Tibial nerve (tissue), 4 donors: Measurements from ENCODE around the gene GNA14. TPM values are rescaled to one million over a fixed set of nuclear protein-coding genes. Genes with fewer than 3 reads are reported as not detected.

Experiments
- DNase-seq, 2 donors: peaks; one replicate each; pipeline ENCODE4 v3.0.0-alpha.2; 2019; ENCODE audit warnings: low spot score in 2 of 2
- H3K27ac ChIP-seq, 4 donors: fragments of 200-600 bp; sonication (generic) in 3 of 4; one replicate each; pipeline ENCODE4 v1.5.1; 2017 to 2019; ENCODE audit warnings: mild to moderate bottlenecking in 1 of 4
- H3K27me3 ChIP-seq, 2 donors: fragments of 200-600 bp; sonication (generic) in 1 of 2; one replicate each; pipeline versions ENCODE4 v1.5.1 to v1.6.0; 2017 to 2019
- H3K36me3 ChIP-seq, 3 donors: fragments of 200-600 bp; sonication (generic); one replicate each; pipeline ENCODE4 v1.5.1; 2018 to 2019
- H3K4me1 ChIP-seq, 4 donors: fragments of 200-600 bp; sonication (generic) in 3 of 4; one replicate each; pipeline ENCODE4 v1.5.1; 2017 to 2019
- H3K4me3 ChIP-seq, 4 donors: fragments of 200-600 bp; sonication (generic) in 3 of 4; one replicate each; pipeline ENCODE4 v1.5.1; 2017 to 2019; ENCODE audit warnings: mild to moderate bottlenecking in 1 of 4, moderate library complexity in 1 of 4
- H3K9me3 ChIP-seq, 4 donors: fragments of 200-600 bp; sonication (generic) in 3 of 4; one replicate each; pipeline ENCODE4 v1.5.1; 2017 to 2019
- CTCF ChIP-seq, 5 experiments: fragments of 200-600 bp in 3 of 5; fragments of 450-650 bp in 2 of 5; sonication (generic) in 3 of 5; IDR thresholded peaks; one replicate each; pipeline ENCODE4 v1.5.1; 2016 to 2019; ENCODE audit warnings: antibody characterized with exemption in 5 of 5, mild to moderate bottlenecking in 3 of 5, moderate library complexity in 2 of 5
- EP300 ChIP-seq, 2 donors: sonication (generic); formaldehyde crosslinking; IDR thresholded peaks; one replicate each; pipeline ENCODE4 v1.6.1; 2017; ENCODE audit warnings: antibody characterized with exemption in 2 of 2, mild to moderate bottlenecking in 1 of 2
- POLR2A ChIP-seq, 2 donors: fragments of 450-650 bp; IDR thresholded peaks; one replicate each; pipeline ENCODE4 v1.6.1; 2017; ENCODE audit warnings: antibody characterized with exemption in 2 of 2, mild to moderate bottlenecking in 2 of 2, moderate library complexity in 2 of 2
- WGBS, 2 donors: methylation state at CpG; one replicate each; pipeline ENCODE4 v1.1.5; 2018; 5-methylcytosine and 5-hydroxymethylcytosine counted together
- total RNA-seq, 4 donors: library from RNA; depleted of rRNA; stranded (reverse); fragments of >200 nt; gene quantifications; one replicate each; pipeline ENCODE4 v1.1.0, GENCODE V29; 2016

Gene GNA14
- total RNA-seq, 4 donors from 2014 or later, result 0.84 to 7.1 (median 3.6) TPM

GRCh38 chr9:77679661-77680368 is 31.7 kb upstream of the GNA14 start:
- DNase-seq, result no peak
- Histone ChIP-seq H3K27ac (no peak overlapping the region), H3K9me3 (no peaks in the 10 kb centered on the region), H3K27me3 (no peaks in the 10 kb centered on the region), H3K4me1 (no peaks in the 10 kb centered on the region), H3K4me3 (no peak overlapping the region), H3K36me3 (no peaks in the 10 kb centered on the region)
- TF ChIP-seq CTCF (IDR thresholded peaks at IDR 0.05) (no peak), EP300 (IDR thresholded peaks at IDR 0.05) (no peak), POLR2A (IDR thresholded peaks at IDR 0.05) (no peak)
- WGBS, 2 donors, result 51 to 66% methylated on average over 9 of the region's 9 CpGs

GRCh38 chr9:77679088-77679487 is 31.0 kb upstream of the GNA14 start:
- TF ChIP-seq POLR2A (IDR thresholded peaks at IDR 0.05) (no peak), EP300 (IDR thresholded peaks at IDR 0.05) (no peak), CTCF (IDR thresholded peaks at IDR 0.05) (no peak)

GRCh38 chr9:77677957-77678535 is 29.9 kb upstream of the GNA14 start:
- no peaks in the 10 kb centered on the region for H3K36me3 ChIP-seq
- H3K4me3 ChIP-seq, result no peak overlapping the region
- WGBS, 2 donors, result 77 to 78% methylated on average over 7 of the region's 7 CpGs
- DNase-seq, result no peak
- no peaks in the 10 kb centered on the region for H3K9me3 ChIP-seq
- no peak for TF ChIP-seq POLR2A (IDR thresholded peaks at IDR 0.05)
- no peak for TF ChIP-seq CTCF (IDR thresholded peaks at IDR 0.05)
- no peak for TF ChIP-seq EP300 (IDR thresholded peaks at IDR 0.05)
- H3K4me1 ChIP-seq, result no peaks in the 10 kb centered on the region
- H3K27ac ChIP-seq, result no peak overlapping the region
- no peaks in the 10 kb centered on the region for H3K27me3 ChIP-seq

More at GRCh38 chr9:77679088-77679487, 31.0 kb upstream of the GNA14 start:
- no peak for DNase-seq
- Histone ChIP-seq H3K4me3 (no peak overlapping the region), H3K9me3 (no peaks in the 10 kb centered on the region), H3K27me3 (no peaks in the 10 kb centered on the region), H3K4me1 (no peaks in the 10 kb centered on the region), H3K36me3 (no peaks in the 10 kb centered on the region), H3K27ac (no peak overlapping the region)
- 43 to 65% methylated on average over 2 of the region's 2 CpGs for WGBS, 2 donors

- DNase-seq, result no peak
- Histone ChIP-seq H3K27me3 (no peaks in the 10 kb centered on the region), H3K4me1 (no peaks in the 10 kb centered on the region), H3K9me3 (no peaks in the 10 kb centered on the region), H3K36me3 (no peaks in the 10 kb centered on the region), H3K27ac (no peak overlapping the region), H3K4me3 (no peak overlapping the region)
- WGBS, 2 donors, result 77 to 80% methylated on average over 4 of the region's 4 CpGs
- no peak for TF ChIP-seq CTCF (IDR thresholded peaks at IDR 0.05)
- no peak for TF ChIP-seq EP300 (IDR thresholded peaks at IDR 0.05)
- TF ChIP-seq POLR2A (IDR thresholded peaks at IDR 0.05), result no peak
Measured at GRCh38 chr9:77677397-77677796, 29.3 kb upstream of the GNA14 start.

- TF ChIP-seq CTCF (IDR thresholded peaks at IDR 0.05) (no peak), EP300 (IDR thresholded peaks at IDR 0.05) (no peak)
- H3K4me3 ChIP-seq, result no peak overlapping the region
- H3K4me1 ChIP-seq, result no peaks in the 10 kb centered on the region
- H3K27ac ChIP-seq, result no peak overlapping the region
- no peaks in the 10 kb centered on the region for H3K36me3 ChIP-seq
- WGBS, 2 donors, result 77 to 82% methylated on average over 10 of the region's 10 CpGs
- DNase-seq, result no peak
- H3K27me3 ChIP-seq, result no peaks in the 10 kb centered on the region
- no peaks in the 10 kb centered on the region for H3K9me3 ChIP-seq
Measured at GRCh38 chr9:77673941-77674791, 26.0 kb upstream of the GNA14 start.
